GM18867 (cell line): Measurements from ENCODE around the gene SCN3A.

Source experiments
- ATAC-seq: cut with Tn5 transposase; IDR thresholded peaks from one replicate; pipeline ENCODE4 v1.9.1; 2021; ENCODE audit warnings: mild to moderate bottlenecking, moderate library complexity; ENCODE audit not compliant: unreplicated experiment

Gene SCN3A

GRCh38 chr2:165113414-165113813 is 90.4 kb downstream of the SCN3A start:
- ATAC-seq, result no peak

GRCh38 chr2:165112789-165113188 is 91.1 kb downstream of the SCN3A start:
- no peak for ATAC-seq

- no peak for ATAC-seq
These were observed 91.7 kb downstream of the SCN3A start for GRCh38 chr2:165112133-165112573.

- no peak for ATAC-seq
These were observed 93.5 kb downstream of the SCN3A start for GRCh38 chr2:165110394-165110793.

GRCh38 chr2:165109915-165110314 is 93.9 kb downstream of the SCN3A start:
- ATAC-seq, result no peak

- ATAC-seq, result no peak
These were observed 97.9 kb downstream of the SCN3A start for GRCh38 chr2:165105926-165106325.

GRCh38 chr2:165087933-165088901 is 115.6 kb downstream of the SCN3A start:
- no peak for ATAC-seq

- ATAC-seq, result no peak
These were observed 117.5 kb downstream of the SCN3A start for GRCh38 chr2:165086337-165086736.

GRCh38 chr2:165083326-165083725 is 120.5 kb downstream of the SCN3A start:
- no peak for ATAC-seq

- ATAC-seq, result no peak
These were observed 121.4 kb downstream of the SCN3A start for GRCh38 chr2:165082479-165082878.

GRCh38 chr2:165081276-165081675 is 122.6 kb downstream of the SCN3A start:
- ATAC-seq, result no peak

- ATAC-seq, result no peak
These were observed 124.4 kb downstream of the SCN3A start for GRCh38 chr2:165079432-165079831.

- no peak for ATAC-seq
These were observed 124.9 kb downstream of the SCN3A start for GRCh38 chr2:165078913-165079312.

- ATAC-seq, result no peak
These were observed 129.0 kb downstream of the SCN3A start for GRCh38 chr2:165074884-165075283.

- no peak for ATAC-seq
These were observed 129.5 kb downstream of the SCN3A start for GRCh38 chr2:165074323-165074722.

- ATAC-seq, result no peak
These were observed 133.8 kb downstream of the SCN3A start for GRCh38 chr2:165070076-165070475.

GRCh38 chr2:165069151-165069550 is 134.7 kb downstream of the SCN3A start:
- no peak for ATAC-seq

GRCh38 chr2:165068487-165068757 is 135.4 kb downstream of the SCN3A start:
- no peak for ATAC-seq

GRCh38 chr2:165067643-165068486 is 136.0 kb downstream of the SCN3A start:
- ATAC-seq, result no peak

- ATAC-seq, result no peak
These were observed 139.1 kb downstream of the SCN3A start for GRCh38 chr2:165064743-165065142.

- no peak for ATAC-seq
These were observed 143.4 kb downstream of the SCN3A start for GRCh38 chr2:165060411-165060810.
